CD4-positive, alpha-beta T cell (primary cell): ENCODE results near the gene ZNF106. TPM values are rescaled to one million over a fixed set of nuclear protein-coding genes. Genes with fewer than 3 reads are reported as not detected.

Source experiments
- ATAC-seq: fragments of 200-7000 bp; cut with Tn5 transposase; one replicate; pipeline ENCODE4 v1.10.0; 2022; ENCODE audit warnings: mild to moderate bottlenecking; ENCODE audit not compliant: poor library complexity
- CTCF ChIA-PET: fragments of 350-600 bp; sonication (Branson Sonifier 250); formaldehyde crosslinking; loops from one replicate; lab custom pipeline; 2021; ENCODE audit warnings: antibody characterized with exemption, inconsistent platforms; lab: Charles Lee
- POLR2A ChIA-PET: fragments of 350-600 bp; sonication (Branson Sonifier 250); formaldehyde crosslinking; loops from one replicate; lab custom pipeline; 2021; ENCODE audit warnings: antibody characterized with exemption, inconsistent platforms; lab: Charles Lee
- DNase-seq, 14 experiments: peaks; one replicate each; pipeline ENCODE4 v3.0.0-alpha.2; 2013 to 2020; ENCODE audit warnings: mixed read lengths in 2 of 14
- H3K27ac ChIP-seq, 2 donors: one replicate each; pipeline versions ENCODE4 v1.5.1 to v1.7.0; 2013; ENCODE audit warnings: low read length in 2 of 2, low read depth in 1 of 2, mild to moderate bottlenecking in 1 of 2
- H3K27me3 ChIP-seq, 2 experiments: 1 replicate in 1 of 2; 2 replicates in 1 of 2; pipeline versions ENCODE4 v1.6.1 to v1.7.0; 2013; ENCODE audit warnings: low read length in 2 of 2, control low read depth in 1 of 2, mild to moderate bottlenecking in 1 of 2, moderate library complexity in 1 of 2; ENCODE audit not compliant: insufficient read depth in 2 of 2, control insufficient read depth in 1 of 2
- H3K36me3 ChIP-seq: one replicate; pipeline ENCODE4 v1.6.1; 2013; ENCODE audit warnings: low read length, control low read depth; ENCODE audit not compliant: insufficient read depth
- H3K4me1 ChIP-seq: one replicate; pipeline ENCODE4 v1.6.1; 2013; ENCODE audit warnings: low read length, control low read depth; ENCODE audit not compliant: insufficient read depth
- H3K4me3 ChIP-seq: one replicate; pipeline ENCODE4 v1.5.1; 2013; ENCODE audit warnings: mild to moderate bottlenecking, low read length, moderate library complexity
- H3K9me3 ChIP-seq, 2 experiments: 1 replicate in 1 of 2; 2 replicates in 1 of 2; pipeline versions ENCODE4 v1.6.1 to v1.7.0; 2013; ENCODE audit warnings: low read length in 2 of 2, mild to moderate bottlenecking in 2 of 2, control low read depth in 1 of 2, moderate library complexity in 1 of 2; ENCODE audit not compliant: control insufficient read depth in 1 of 2, insufficient read depth in 1 of 2
- H3K27ac Mint-ChIP-seq: one replicate; pipeline ENCODE4 v1.8.0; 2020; ENCODE audit warnings: mixed read lengths
- H3K27me3 Mint-ChIP-seq: one replicate; pipeline ENCODE4 v1.8.0; 2021; ENCODE audit warnings: mixed read lengths
- H3K36me3 Mint-ChIP-seq: one replicate; pipeline ENCODE4 v1.8.0; 2021; ENCODE audit warnings: low read depth, mixed read lengths
- H3K4me1 Mint-ChIP-seq: one replicate; pipeline ENCODE4 v1.8.0; 2021; ENCODE audit warnings: low read depth, mixed read lengths
- H3K4me3 Mint-ChIP-seq: one replicate; pipeline ENCODE4 v1.8.0; 2020; ENCODE audit warnings: mild to moderate bottlenecking, mixed read lengths
- H3K9me3 Mint-ChIP-seq: one replicate; pipeline ENCODE4 v1.8.0; 2020; ENCODE audit warnings: mixed read lengths
- intact Hi-C, 2 experiments: fragments of 100-400 bp; cut with DNase I in 1 of 2; cut with micrococcal nuclease in 1 of 2; formaldehyde crosslinking; loops; one replicate each; pipeline versions ENCODE4 v1.15.1 to v1.9.0; 2023 to 2025; cut with DNase I, micrococcal nuclease
- total RNA-seq, 174 experiments: library from RNA in 2 of 174; stranded (reverse) in 2 of 174; gene quantifications; one replicate each; pipeline ENCODE4 v1.2.3 and lab custom pipeline; 2021 to 2026
- TF ChIP-seq, protein P1 (sequence below): fragments of 200-600 bp; IDR thresholded peaks from one replicate; pipeline ENCODE4 v1.8.0; 2022; ENCODE audit warnings: antibody characterized with exemption, mild to moderate bottlenecking

Gene ZNF106
- total RNA-seq, 2 experiments from 2014 or later = 30.9 to 31.4 TPM

DNA sequence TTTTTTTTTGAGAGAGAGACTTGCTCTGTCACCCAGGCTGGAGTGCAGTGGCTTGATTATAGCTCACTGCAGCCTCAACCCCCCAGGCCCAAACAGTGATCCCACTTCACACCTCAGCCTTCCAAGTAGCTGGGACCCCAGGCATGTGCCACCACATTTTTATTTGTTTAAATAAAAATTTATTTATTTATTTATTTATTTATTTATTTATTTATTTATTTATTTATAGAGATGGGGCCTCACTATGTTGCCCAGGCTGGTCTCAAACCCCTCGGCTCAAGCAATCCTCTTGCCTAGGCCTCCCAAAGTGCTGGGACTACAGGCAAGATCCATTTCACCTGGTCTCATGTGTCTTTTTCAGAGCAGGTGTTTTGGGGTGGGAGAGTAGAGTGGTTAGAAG is 116.1 kb downstream of the ZNF106 start:
- no peaks in the 10 kb centered on the region for H3K27me3 Mint-ChIP-seq
- Histone ChIP-seq H3K4me1 (no peaks in the 10 kb centered on the region), H3K27ac (no peak overlapping the region), H3K36me3 (no peaks in the 10 kb centered on the region), H3K9me3 (peaks cover 0 to 2% of the 10 kb centered on the region in 2 experiments), H3K27me3 (no peaks in the 10 kb centered on the region), H3K4me3 (no peak overlapping the region)
- ChIA-PET CTCF (no interaction called here), POLR2A (no interaction called here)
- intact Hi-C loops = no loop called here
- no peak overlapping the region for H3K4me3 Mint-ChIP-seq
- TF ChIP-seq, protein P1, sequence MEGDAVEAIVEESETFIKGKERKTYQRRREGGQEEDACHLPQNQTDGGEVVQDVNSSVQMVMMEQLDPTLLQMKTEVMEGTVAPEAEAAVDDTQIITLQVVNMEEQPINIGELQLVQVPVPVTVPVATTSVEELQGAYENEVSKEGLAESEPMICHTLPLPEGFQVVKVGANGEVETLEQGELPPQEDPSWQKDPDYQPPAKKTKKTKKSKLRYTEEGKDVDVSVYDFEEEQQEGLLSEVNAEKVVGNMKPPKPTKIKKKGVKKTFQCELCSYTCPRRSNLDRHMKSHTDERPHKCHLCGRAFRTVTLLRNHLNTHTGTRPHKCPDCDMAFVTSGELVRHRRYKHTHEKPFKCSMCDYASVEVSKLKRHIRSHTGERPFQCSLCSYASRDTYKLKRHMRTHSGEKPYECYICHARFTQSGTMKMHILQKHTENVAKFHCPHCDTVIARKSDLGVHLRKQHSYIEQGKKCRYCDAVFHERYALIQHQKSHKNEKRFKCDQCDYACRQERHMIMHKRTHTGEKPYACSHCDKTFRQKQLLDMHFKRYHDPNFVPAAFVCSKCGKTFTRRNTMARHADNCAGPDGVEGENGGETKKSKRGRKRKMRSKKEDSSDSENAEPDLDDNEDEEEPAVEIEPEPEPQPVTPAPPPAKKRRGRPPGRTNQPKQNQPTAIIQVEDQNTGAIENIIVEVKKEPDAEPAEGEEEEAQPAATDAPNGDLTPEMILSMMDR = no peak
- DNase-seq = no peak
- peaks cover 26% of the 10 kb centered on the region for H3K36me3 Mint-ChIP-seq
- no peak for ATAC-seq
- H3K4me1 Mint-ChIP-seq = no peaks in the 10 kb centered on the region
- peaks cover 3% of the 10 kb centered on the region for H3K9me3 Mint-ChIP-seq
- no peak overlapping the region for H3K27ac Mint-ChIP-seq

- Mint-ChIP-seq H3K4me1 (no peaks in the 10 kb centered on the region), H3K4me3 (no peak overlapping the region), H3K9me3 (no peaks in the 10 kb centered on the region), H3K36me3 (peaks cover 18% of the 10 kb centered on the region), H3K27me3 (no peaks in the 10 kb centered on the region), H3K27ac (no peak overlapping the region)
- H3K27ac ChIP-seq = no peak overlapping the region
- no peak overlapping the region for H3K4me3 ChIP-seq
- no peaks in the 10 kb centered on the region for H3K9me3 ChIP-seq
- H3K36me3 ChIP-seq = no peaks in the 10 kb centered on the region
- POLR2A ChIA-PET = interaction anchor here (0.6 kb wide), 1 partner anchor 11 kb away, joined by 3 read pairs; no protein-coding TSS in a partner anchor
- intact Hi-C loops = no loop called here
- CTCF ChIA-PET = no interaction called here
- H3K4me1 ChIP-seq = no peaks in the 10 kb centered on the region
- no peak for DNase-seq
- ATAC-seq = no peak
- no peaks in the 10 kb centered on the region for H3K27me3 ChIP-seq
- TF ChIP-seq, protein P1 = no peak
These were observed 117.0 kb downstream of the ZNF106 start for GRCh38 chr15:42373936-42374335.

- Mint-ChIP-seq H3K4me1 (no peaks in the 10 kb centered on the region), H3K4me3 (no peak overlapping the region), H3K27me3 (no peaks in the 10 kb centered on the region), H3K27ac (no peak overlapping the region), H3K36me3 (peaks cover 14% of the 10 kb centered on the region), H3K9me3 (no peaks in the 10 kb centered on the region)
- no peaks in the 10 kb centered on the region for H3K36me3 ChIP-seq
- H3K27ac ChIP-seq = no peak overlapping the region
- ATAC-seq (no peak), DNase-seq (no peak)
- no peak overlapping the region for H3K4me3 ChIP-seq
- no peaks in the 10 kb centered on the region for H3K4me1 ChIP-seq
- TF ChIP-seq, protein P1 = no peak
- CTCF ChIA-PET = no interaction called here
- POLR2A ChIA-PET = no interaction called here
- H3K9me3 ChIP-seq = no peaks in the 10 kb centered on the region
- no peaks in the 10 kb centered on the region for H3K27me3 ChIP-seq
- intact Hi-C loops = no loop called here
These were observed 117.7 kb downstream of the ZNF106 start for GRCh38 chr15:42373274-42373673.
